Endothelial cell of umbilical vein (primary cell): Measurements from ENCODE around the gene SRPK1.

Experiments
- CTCF ChIP-seq, 2 donors: IDR thresholded peaks; 1 replicate in 1 of 2; 2 replicates in 1 of 2; pipeline ENCODE4 v1.5.1; 2011; ENCODE audit warnings: low read length in 2 of 2, mild to moderate bottlenecking in 2 of 2, moderate library complexity in 2 of 2, control low read depth in 1 of 2, inconsistent platforms in 1 of 2, low read depth in 1 of 2; ENCODE audit not compliant: insufficient read depth in 1 of 2; ENCODE audit errors: extremely low read depth in 1 of 2
- JUN ChIP-seq: IDR thresholded peaks from 2 replicates; pipeline ENCODE4 v1.6.1; 2011; ENCODE audit warnings: borderline replicate concordance, low read depth; ENCODE audit not compliant: insufficient read length, insufficient read depth
- TF ChIP-seq, protein P1 (sequence below): IDR thresholded peaks from 2 replicates; pipeline ENCODE4 v1.6.1; 2011; ENCODE audit not compliant: insufficient read depth, insufficient read length

GRCh38 chr6:35925961-35926360 is 5.1 kb upstream of the SRPK1 start:
- TF ChIP-seq CTCF (IDR thresholded peaks at IDR 0.05; ENCODE audit: extremely low read depth in 1 of 2, insufficient read depth in 1 of 2, low read depth in 1 of 2, low read length in 2 of 2), result no peak
- no peak for TF ChIP-seq JUN
- TF ChIP-seq, protein P1, sequence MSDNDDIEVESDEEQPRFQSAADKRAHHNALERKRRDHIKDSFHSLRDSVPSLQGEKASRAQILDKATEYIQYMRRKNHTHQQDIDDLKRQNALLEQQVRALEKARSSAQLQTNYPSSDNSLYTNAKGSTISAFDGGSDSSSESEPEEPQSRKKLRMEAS, result no peak
